HEK293 (cell line): Measurements from ENCODE around the gene POU5F1.

ENCODE experiments used
- CTCF ChIA-PET: fragments of 350-600 bp; formaldehyde crosslinking; extraction: SDS; loops from one replicate; lab custom pipeline; 2021; ENCODE audit warnings: antibody characterized with exemption; lab: Yijun Ruan, JAX
- POLR2A ChIA-PET: fragments of 300-600 bp; formaldehyde crosslinking; extraction: SDS; loops from one replicate; lab custom pipeline; 2020; ENCODE audit warnings: antibody characterized with exemption, inconsistent platforms; lab: Yijun Ruan, JAX
- H3K27ac ChIP-seq: fragments of 200-500 bp; sonication (Bioruptor generic); 2 replicates; pipeline ENCODE4 v1.5.1; 2014; ENCODE audit warnings: low read depth, low read length, control low read depth, inconsistent platforms; ENCODE audit errors: extremely low read depth
- H3K36me3 ChIP-seq, 2 experiments: fragments of 200-500 bp in 1 of 2; sonication (Bioruptor generic) in 1 of 2; 1 replicate in 1 of 2; 2 replicates in 1 of 2; pipeline ENCODE4 v1.5.1; 2014 to 2017; ENCODE audit warnings: inconsistent platforms in 2 of 2, low read length in 2 of 2; ENCODE audit not compliant: control insufficient read depth in 2 of 2, insufficient read depth in 1 of 2
- H3K4me1 ChIP-seq: fragments of 200-500 bp; sonication (Bioruptor generic); 2 replicates; pipeline ENCODE4 v1.5.1; 2014; ENCODE audit warnings: mild to moderate bottlenecking, low read length, inconsistent platforms; ENCODE audit not compliant: control insufficient read depth, insufficient read depth
- H3K4me3 ChIP-seq: 2 replicates; pipeline ENCODE4 v1.5.1; 2011; ENCODE audit warnings: low read depth, mild to moderate bottlenecking, control low read depth, low read length, moderate library complexity
- H3K9me3 ChIP-seq: fragments of 200-500 bp; sonication (Bioruptor generic); 2 replicates; pipeline ENCODE4 v1.5.1; 2014; ENCODE audit warnings: low read depth, low read length, inconsistent platforms; ENCODE audit not compliant: control insufficient read depth, insufficient read depth
- ELK4 ChIP-seq: IDR thresholded peaks from 2 replicates; pipeline ENCODE4 v1.6.1; 2011; ENCODE audit warnings: mild to moderate bottlenecking, low read depth, low read length, borderline replicate concordance
- KLF10 ChIP-seq: fragments of 450-650 bp; IDR thresholded peaks from 2 replicates; pipeline ENCODE4 v1.5.1; 2018; ENCODE audit warnings: missing biosample characterization, mild to moderate bottlenecking, missing genetic modification characterization
- PATZ1 ChIP-seq: fragments of 450-650 bp; formaldehyde crosslinking; IDR thresholded peaks from 2 replicates; pipeline ENCODE4 v1.5.1; 2016; ENCODE audit warnings: missing biosample characterization, missing genetic modification characterization
- PRDM1 ChIP-seq: fragments of 450-650 bp; formaldehyde crosslinking; IDR thresholded peaks from 2 replicates; pipeline ENCODE4; 2016; ENCODE audit warnings: missing biosample characterization, missing genetic modification characterization
- PRDM10 ChIP-seq: fragments of 450-650 bp; formaldehyde crosslinking; IDR thresholded peaks from 2 replicates; pipeline ENCODE4 v1.5.1; 2016; ENCODE audit warnings: missing biosample characterization, missing genetic modification characterization
- SCRT2 ChIP-seq: fragments of 450-650 bp; formaldehyde crosslinking; IDR thresholded peaks from 2 replicates; pipeline ENCODE4 v1.5.1; 2016; ENCODE audit warnings: missing biosample characterization, missing genetic modification characterization
- SP2 ChIP-seq: fragments of 450-650 bp; formaldehyde crosslinking; IDR thresholded peaks from 2 replicates; pipeline ENCODE4 v1.5.1; 2016; ENCODE audit warnings: missing biosample characterization, missing genetic modification characterization
- SP7 ChIP-seq: fragments of 450-650 bp; formaldehyde crosslinking; IDR thresholded peaks from 2 replicates; pipeline ENCODE4 v1.5.1; 2016; ENCODE audit warnings: missing biosample characterization, missing genetic modification characterization
- ZBTB20 ChIP-seq: fragments of 450-650 bp; formaldehyde crosslinking; IDR thresholded peaks from 2 replicates; pipeline ENCODE4 v1.5.1; 2016; ENCODE audit warnings: missing biosample characterization, missing genetic modification characterization
- ZNF274 ChIP-seq, 2 experiments: fragments of 200-500 bp in 1 of 2; fragments of 450-650 bp in 1 of 2; sonication (Bioruptor generic) in 1 of 2; formaldehyde crosslinking in 1 of 2; IDR thresholded peaks; 2 replicates each; pipeline versions ENCODE4 v1.5.1 to v1.6.1; 2014 to 2016; ENCODE audit warnings: borderline replicate concordance in 1 of 2, inconsistent platforms in 1 of 2, low read length in 1 of 2, missing biosample characterization in 1 of 2, missing genetic modification characterization in 1 of 2
- ZNF394 ChIP-seq: fragments of 450-650 bp; formaldehyde crosslinking; IDR thresholded peaks from 2 replicates; pipeline ENCODE4 v1.5.1; 2016; ENCODE audit warnings: missing biosample characterization, missing genetic modification characterization, mild to moderate bottlenecking, moderate library complexity, borderline replicate concordance
- ZNF561 ChIP-seq: fragments of 450-650 bp; IDR thresholded peaks from 2 replicates; pipeline ENCODE4 v1.5.1; 2018; ENCODE audit warnings: missing biosample characterization, missing genetic modification characterization, borderline replicate concordance
- ZNF639 ChIP-seq: fragments of 450-650 bp; formaldehyde crosslinking; IDR thresholded peaks from 2 replicates; pipeline ENCODE4 v1.5.1; 2016; ENCODE audit warnings: missing biosample characterization, missing genetic modification characterization
- TF ChIP-seq, protein P1 (sequence below): fragments of 450-650 bp; formaldehyde crosslinking; conservative IDR thresholded peaks from 2 replicates; pipeline ENCODE4 v1.5.1; 2016; ENCODE audit warnings: low read depth, missing biosample characterization, missing genetic modification characterization
- TF ChIP-seq, protein P2 (sequence below): fragments of 450-650 bp; formaldehyde crosslinking; IDR thresholded peaks from 2 replicates; pipeline ENCODE4 v1.5.1; 2016; ENCODE audit warnings: missing biosample characterization, missing genetic modification characterization
- TF ChIP-seq, protein P3 (sequence below): fragments of 450-650 bp; formaldehyde crosslinking; IDR thresholded peaks from 2 replicates; pipeline ENCODE4 v1.5.1; 2016; ENCODE audit warnings: missing biosample characterization, missing genetic modification characterization, borderline replicate concordance

Gene POU5F1

DNA sequence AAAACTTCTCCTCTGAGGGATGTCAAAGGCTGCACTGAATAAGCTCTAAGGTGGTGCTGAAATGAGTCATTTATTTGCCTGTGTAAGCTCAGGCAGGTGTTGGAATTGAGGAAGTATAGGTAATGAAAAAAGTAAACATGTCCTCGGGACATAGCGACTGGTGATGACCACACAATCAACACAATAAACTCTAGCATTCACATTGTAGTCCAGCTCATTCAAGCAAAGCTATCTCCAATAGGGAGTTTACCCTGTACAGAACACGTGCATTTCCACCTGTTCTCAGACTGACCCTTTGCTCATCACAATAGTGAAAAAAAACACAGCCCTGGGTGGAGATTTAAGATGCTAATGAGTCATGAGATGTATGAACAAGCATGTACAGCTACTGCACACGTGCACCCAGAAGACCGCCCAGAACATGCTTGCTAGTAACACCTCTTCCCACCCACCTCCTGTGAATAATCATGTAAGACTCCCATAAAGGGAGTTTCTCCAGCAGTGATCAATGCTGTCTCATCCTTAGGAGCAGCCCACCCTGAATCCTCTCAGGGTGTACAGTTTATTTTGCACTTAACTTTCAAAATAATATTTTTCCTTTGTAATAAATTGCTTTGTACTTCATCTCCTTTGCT, 33.0 kb upstream of the POU5F1 start:
- Histone ChIP-seq H3K9me3 (no peaks in the 10 kb centered on the region), H3K4me1 (peaks cover 6% of the 10 kb centered on the region), H3K36me3 (no peaks in the 10 kb centered on the region), H3K4me3 (peak overlapping the region; percentile 21), H3K27ac (peak overlapping the region; percentile 48; the same call in 1 of the 2 replicates)
- POLR2A ChIA-PET, result interaction anchor here (0.6 to 1.1 kb wide), 3 partner anchors 19 to 534 kb away, joined by 3 read pairs; partner anchors contain the start of gene TCF19
- CTCF ChIA-PET, result interaction anchor here (0.6 to 1.5 kb wide), 6 partner anchors 16 to 735 kb away, joined by 3 to 12 read pairs (median 3); no protein-coding TSS in a partner anchor
- no peak for TF ChIP-seq PRDM1 (tag by site-specific recombination)
- peak; percentile 59; the same call in 1 of the 2 replicates for TF ChIP-seq SP7 (tag by site-specific recombination)
- TF ChIP-seq ELK4, result no peak
- 0 out of 2 replicates have a peak, but pooled peaks have one; percentile 35 for TF ChIP-seq ZNF394
- peak; percentile 56 for TF ChIP-seq SP2
- TF ChIP-seq PRDM10 (tag by site-specific recombination), result peak; percentile 88
- peak; percentile 46 for TF ChIP-seq PATZ1 (tag by site-specific recombination)
- TF ChIP-seq, protein P1, sequence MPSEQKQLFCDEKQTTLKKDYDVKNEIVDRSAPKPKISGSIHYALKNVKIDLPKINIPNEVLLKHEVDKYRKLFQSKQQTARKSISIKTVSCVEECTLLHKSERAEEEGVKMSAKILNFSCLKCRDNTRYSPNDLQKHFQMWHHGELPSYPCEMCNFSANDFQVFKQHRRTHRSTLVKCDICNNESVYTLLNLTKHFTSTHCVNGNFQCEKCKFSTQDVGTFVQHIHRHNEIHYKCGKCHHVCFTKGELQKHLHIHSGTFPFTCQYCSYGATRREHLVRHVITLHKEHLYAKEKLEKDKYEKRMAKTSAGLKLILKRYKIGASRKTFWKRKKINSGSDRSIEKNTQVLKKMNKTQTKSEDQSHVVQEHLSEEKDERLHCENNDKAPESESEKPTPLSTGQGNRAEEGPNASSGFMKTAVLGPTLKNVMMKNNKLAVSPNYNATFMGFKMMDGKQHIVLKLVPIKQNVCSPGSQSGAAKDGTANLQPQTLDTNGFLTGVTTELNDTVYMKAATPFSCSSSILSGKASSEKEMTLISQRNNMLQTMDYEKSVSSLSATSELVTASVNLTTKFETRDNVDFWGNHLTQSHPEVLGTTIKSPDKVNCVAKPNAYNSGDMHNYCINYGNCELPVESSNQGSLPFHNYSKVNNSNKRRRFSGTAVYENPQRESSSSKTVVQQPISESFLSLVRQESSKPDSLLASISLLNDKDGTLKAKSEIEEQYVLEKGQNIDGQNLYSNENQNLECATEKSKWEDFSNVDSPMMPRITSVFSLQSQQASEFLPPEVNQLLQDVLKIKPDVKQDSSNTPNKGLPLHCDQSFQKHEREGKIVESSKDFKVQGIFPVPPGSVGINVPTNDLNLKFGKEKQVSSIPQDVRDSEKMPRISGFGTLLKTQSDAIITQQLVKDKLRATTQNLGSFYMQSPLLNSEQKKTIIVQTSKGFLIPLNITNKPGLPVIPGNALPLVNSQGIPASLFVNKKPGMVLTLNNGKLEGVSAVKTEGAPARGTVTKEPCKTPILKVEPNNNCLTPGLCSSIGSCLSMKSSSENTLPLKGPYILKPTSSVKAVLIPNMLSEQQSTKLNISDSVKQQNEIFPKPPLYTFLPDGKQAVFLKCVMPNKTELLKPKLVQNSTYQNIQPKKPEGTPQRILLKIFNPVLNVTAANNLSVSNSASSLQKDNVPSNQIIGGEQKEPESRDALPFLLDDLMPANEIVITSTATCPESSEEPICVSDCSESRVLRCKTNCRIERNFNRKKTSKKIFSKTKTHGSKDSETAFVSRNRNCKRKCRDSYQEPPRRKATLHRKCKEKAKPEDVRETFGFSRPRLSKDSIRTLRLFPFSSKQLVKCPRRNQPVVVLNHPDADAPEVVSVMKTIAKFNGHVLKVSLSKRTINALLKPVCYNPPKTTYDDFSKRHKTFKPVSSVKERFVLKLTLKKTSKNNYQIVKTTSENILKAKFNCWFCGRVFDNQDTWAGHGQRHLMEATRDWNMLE, result no peak
- peak; percentile 88 for TF ChIP-seq ZBTB20
- TF ChIP-seq, protein P2, sequence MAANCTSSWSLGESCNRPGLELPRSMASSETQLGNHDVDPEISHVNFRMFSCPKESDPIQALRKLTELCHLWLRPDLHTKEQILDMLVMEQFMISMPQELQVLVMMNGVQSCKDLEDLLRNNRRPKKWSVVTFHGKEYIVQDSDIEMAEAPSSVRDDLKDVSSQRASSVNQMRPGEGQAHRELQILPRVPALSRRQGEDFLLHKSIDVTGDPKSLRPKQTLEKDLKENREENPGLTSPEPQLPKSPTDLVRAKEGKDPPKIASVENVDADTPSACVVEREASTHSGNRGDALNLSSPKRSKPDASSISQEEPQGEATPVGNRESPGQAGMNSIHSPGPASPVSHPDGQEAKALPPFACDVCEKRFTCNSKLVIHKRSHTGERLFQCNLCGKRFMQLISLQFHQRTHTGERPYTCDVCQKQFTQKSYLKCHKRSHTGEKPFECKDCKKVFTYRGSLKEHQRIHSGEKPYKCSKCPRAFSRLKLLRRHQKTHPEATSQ (tag by site-specific recombination), result no peak
- no peak for TF ChIP-seq ZNF274 (IDR thresholded peaks at IDR 0.05; ENCODE audit: low read length)
- TF ChIP-seq ZNF274 (tag by site-specific recombination; IDR thresholded peaks at IDR 0.05; ENCODE audit: borderline replicate concordance), result no peak
- TF ChIP-seq SCRT2 (tag by site-specific recombination), result peak; percentile 94
- TF ChIP-seq KLF10 (tag by site-specific recombination), result 0 out of 2 replicates have a peak, but pooled peaks have one; percentile 31
- TF ChIP-seq, protein P3, sequence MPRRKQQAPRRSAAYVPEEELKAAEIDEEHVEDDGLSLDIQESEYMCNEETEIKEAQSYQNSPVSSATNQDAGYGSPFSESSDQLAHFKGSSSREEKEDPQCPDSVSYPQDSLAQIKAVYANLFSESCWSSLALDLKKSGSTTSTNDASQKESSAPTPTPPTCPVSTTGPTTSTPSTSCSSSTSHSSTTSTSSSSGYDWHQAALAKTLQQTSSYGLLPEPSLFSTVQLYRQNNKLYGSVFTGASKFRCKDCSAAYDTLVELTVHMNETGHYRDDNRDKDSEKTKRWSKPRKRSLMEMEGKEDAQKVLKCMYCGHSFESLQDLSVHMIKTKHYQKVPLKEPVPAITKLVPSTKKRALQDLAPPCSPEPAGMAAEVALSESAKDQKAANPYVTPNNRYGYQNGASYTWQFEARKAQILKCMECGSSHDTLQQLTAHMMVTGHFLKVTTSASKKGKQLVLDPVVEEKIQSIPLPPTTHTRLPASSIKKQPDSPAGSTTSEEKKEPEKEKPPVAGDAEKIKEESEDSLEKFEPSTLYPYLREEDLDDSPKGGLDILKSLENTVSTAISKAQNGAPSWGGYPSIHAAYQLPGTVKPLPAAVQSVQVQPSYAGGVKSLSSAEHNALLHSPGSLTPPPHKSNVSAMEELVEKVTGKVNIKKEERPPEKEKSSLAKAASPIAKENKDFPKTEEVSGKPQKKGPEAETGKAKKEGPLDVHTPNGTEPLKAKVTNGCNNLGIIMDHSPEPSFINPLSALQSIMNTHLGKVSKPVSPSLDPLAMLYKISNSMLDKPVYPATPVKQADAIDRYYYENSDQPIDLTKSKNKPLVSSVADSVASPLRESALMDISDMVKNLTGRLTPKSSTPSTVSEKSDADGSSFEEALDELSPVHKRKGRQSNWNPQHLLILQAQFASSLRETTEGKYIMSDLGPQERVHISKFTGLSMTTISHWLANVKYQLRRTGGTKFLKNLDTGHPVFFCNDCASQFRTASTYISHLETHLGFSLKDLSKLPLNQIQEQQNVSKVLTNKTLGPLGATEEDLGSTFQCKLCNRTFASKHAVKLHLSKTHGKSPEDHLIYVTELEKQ (tag by site-specific recombination), result 0 out of 2 replicates have a peak, but pooled peaks have one; percentile 16
- peak; percentile 17; the same call in 1 of the 2 replicates for TF ChIP-seq ZNF639 (tag by site-specific recombination)
- TF ChIP-seq ZNF561 (tag by site-specific recombination), result no peak
